HG03565 (cell line): ENCODE measurements around the gene MSI2.

Experiments used
- ATAC-seq: cut with Tn5 transposase; IDR thresholded peaks from one replicate; pipeline ENCODE4 v1.9.1; 2021; ENCODE audit warnings: mild to moderate bottlenecking, moderate library complexity; ENCODE audit not compliant: unreplicated experiment

The MSI2 gene

DNA sequence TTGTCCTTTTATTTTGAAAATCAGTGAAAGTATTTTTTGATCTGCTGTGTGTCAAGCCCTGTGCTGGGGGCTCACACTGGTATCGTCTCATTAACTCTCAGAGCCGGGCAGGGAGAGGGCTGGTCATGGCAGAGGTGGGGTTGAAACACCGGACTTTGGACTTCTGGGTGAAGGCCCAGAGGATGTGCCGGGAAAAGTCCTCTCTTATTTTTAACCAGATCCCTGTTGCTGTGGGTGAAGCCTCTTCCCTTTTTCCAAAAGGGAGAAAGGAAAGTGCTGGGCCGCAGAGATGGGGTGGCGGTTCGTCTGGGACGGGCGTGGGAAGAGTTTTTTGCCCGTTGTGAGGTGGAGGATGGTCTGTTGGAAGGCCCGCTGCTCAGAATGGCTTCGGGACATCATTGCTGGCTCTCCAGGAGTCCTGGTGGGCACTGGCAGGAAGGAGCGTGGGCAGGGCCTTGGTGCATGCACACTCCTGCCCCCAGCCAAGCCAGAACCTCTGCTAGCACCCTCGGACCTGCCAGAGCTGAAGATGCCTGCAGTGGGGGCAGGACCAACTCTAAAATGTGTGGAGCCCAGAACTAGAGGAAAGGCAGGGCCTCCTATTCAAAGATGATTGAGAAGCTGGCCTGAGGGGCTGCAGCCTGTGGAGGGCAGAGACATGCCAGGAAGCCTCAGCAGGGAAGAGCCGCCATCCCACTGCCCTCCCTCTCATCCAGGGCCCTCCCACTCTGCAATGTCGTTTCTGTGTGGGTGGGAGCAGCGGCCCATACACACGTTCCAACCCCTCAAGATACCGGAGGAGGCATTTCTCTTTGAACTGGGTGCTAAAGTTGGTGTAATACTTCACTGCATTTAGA, 275.6 kb downstream of the MSI2 start:
- no peak for ATAC-seq

DNA sequence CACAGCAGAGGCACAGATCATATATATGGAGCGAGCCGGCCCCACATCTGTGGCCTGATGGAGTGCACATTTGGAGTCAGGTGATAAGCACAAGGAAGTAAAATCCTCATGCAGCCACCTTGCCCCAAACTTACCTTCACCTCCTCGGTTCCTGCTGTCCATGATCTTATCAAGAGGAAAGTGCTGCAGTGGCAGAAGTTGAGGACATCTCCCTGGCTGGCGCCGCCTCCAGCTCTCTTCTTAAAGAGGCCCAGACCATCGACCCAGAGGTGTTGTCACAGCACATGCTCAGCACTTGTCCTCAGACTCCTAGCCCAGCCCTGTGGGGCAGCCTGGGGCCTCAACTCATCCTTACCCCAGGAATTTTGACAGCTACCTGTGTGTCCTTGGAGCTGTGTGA, 276.2 kb downstream of the MSI2 start:
- ATAC-seq: no peak

- no peak for ATAC-seq
Measured at GRCh38 chr17:57532966-57533365, 276.6 kb downstream of the MSI2 start.

- no peak for ATAC-seq
Measured at GRCh38 chr17:57533684-57534305, 277.5 kb downstream of the MSI2 start.

GRCh38 chr17:57534863-57535248, 278.5 kb downstream of the MSI2 start:
- no peak for ATAC-seq

GRCh38 chr17:57535249-57535966, 279.1 kb downstream of the MSI2 start:
- ATAC-seq: no peak

DNA sequence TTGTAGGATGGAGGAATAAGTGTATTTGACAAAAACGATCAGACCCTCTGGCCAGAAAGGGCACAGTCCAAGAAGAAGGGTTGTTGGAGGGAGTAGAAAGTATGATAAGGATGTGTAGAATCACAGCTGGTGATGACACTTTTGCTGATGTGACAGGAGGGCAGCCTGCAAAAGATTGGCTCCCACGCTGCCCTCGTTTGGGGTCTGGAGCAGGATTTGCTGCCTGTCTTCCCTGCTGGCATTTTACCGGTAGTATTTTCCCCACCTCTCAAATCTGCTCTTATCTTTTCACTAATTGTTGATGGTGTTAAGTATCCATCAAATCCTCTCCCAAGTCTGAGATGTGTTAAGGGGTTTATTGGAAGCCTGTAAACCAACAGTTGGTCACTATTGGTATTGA, 280.0 kb downstream of the MSI2 start:
- ATAC-seq: no peak

DNA sequence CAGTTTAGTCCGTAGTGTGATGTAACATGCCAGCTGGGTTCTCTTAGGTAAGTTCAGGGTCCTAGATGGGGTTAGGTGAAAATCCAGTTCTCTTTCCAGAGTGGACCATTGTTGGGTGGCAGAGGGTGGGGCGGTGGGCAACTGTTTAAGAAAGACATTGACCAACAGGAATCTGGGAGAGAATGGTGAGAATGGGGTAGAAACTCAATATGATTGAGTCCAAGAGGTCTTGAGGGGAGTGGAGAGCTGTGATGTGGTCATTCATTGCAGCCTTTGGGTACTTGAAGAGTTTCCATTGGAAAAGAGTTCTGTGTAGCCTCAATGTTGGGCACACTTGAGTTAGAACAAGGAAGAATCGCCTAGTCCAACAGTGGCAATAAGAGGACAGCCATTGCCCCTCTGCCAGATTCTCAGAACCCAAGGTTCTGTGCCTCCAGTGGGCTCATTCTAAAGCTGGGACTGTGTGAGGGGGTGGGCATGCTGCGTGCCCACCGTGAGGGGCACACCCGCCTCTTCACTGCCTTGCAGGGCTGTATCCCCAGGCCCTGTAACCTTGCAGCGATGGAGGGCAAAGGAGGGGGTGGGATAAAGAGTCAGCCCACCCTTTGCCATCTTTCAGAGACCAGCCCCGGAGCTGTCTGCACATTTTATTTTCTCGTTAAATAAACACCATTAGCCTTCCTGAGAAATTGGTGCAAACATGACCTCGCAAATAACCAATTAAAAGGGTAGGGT, 280.6 kb downstream of the MSI2 start:
- ATAC-seq: no peak

GRCh38 chr17:57537524-57538410, 281.4 kb downstream of the MSI2 start:
- no peak for ATAC-seq

DNA sequence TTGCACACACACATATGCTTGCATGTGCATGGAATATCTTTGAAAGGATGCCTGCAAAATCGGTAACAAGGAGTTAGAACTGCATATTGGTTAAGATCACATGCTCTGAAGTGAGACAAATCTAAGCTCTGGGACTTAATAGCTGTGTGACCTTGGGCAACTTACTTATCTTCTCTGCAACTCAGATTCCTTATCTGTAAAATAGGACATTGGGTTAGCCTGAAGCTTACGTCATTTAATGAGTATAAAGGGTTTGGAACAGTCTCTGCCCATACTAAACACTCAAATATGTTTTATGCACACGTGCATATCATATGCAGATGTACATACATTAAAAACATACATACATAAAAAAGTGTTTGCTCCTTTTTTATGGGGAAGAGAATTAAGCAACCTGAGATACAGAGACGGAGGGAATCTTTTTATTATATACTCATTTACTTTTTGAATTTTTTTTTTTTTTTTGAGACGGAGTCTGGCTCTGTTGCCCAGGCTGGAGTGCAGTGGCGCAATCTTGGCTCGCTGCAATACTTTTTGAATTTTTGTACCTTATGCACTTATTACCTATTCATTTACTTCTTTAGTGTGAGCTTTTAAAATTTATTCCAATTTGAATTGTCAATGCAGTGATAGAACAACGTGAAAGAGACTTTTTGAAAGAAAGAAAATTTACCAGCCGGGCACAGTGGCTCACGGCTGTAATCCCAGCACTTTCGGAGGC, 282.6 kb downstream of the MSI2 start:
- no peak for ATAC-seq

GRCh38 chr17:57539529-57540301, 283.4 kb downstream of the MSI2 start:
- no peak for ATAC-seq

- ATAC-seq: no peak
Measured at GRCh38 chr17:57540596-57540995, 284.3 kb downstream of the MSI2 start.

DNA sequence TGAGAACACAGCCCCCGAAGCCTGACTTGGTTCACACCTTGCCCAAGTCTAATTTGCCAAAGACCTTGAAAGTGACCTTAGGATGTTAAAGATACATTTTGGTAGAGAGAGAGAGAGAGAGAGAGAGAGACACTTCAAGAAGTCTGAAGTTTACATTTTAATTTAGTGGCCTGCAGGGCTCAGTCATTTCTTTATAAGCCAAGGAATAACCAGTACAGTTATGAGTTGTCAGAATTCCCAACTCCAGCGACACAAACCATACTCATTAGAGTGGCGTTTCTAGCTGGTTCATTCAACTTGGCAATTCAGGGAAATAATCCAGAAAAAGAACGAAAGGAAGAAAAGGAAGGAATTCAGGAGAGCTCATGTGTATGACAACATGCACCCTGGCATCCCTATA, 284.7 kb downstream of the MSI2 start:
- no peak for ATAC-seq

- ATAC-seq: no peak
Measured at GRCh38 chr17:57541472-57542394, 285.4 kb downstream of the MSI2 start.

- no peak for ATAC-seq
Measured at GRCh38 chr17:57542510-57542909, 286.2 kb downstream of the MSI2 start.

GRCh38 chr17:57543230-57543629, 286.9 kb downstream of the MSI2 start:
- no peak for ATAC-seq

- no peak for ATAC-seq
Measured at GRCh38 chr17:57544401-57544800, 288.1 kb downstream of the MSI2 start.
